ENCODE results near the gene ASB15.

DNA sequence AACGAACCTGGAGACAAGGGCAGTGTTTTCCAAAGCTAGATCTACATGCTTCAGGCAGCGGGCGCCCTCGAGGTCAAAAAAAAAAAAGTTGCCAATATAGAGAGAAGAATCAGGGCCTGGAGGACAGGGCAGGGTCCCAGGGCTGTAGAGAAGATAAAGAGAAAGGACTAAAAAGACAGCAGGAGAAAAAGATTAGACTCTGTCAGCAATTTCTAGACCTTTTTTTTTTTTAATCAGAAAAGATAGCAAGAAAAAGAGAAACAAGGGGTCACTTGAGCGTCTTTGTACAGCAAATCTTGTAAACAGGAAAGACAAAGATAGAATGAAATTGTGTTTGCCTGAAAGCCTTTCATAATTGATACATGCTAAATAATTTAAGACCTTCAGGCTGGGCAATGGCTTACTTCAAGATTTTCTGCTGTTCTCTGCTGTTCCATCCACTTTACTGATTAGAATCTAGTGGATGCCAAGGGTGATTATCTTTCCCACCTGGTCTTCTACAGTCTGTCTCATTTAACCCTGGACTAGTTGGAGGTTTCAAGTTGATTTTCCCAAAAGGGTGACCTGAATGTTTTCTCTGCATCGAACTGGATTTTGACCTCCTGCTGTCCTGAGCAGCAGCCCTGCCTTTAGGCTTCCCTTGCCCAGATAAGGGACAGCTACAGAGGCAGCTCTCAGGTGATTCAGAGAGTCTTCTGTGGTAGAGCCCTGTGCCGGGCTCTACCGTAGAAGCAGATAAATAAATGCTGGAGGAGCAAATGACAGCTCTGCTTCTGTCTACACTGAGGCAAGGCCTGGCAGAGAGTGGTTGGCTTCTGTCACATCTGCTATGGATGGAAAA lies 59.1 kb downstream of the ASB15 start:
- TF ChIP-seq NFRKB (IDR thresholded peaks at IDR 0.05) (no peak), BHLHE40 (IDR thresholded peaks at IDR 0.05; ENCODE audit: borderline replicate concordance) (no peak), ELF4 (IDR thresholded peaks at IDR 0.05) (no peak), L3MBTL2 (conservative IDR thresholded peaks at IDR 0.05) (no peak), FOXM1 (IDR thresholded peaks at IDR 0.05; ENCODE audit: borderline replicate concordance) (no peak), FOXA1 (IDR thresholded peaks at IDR 0.05) (no peak), HDGF (IDR thresholded peaks at IDR 0.05; ENCODE audit: borderline replicate concordance) (no peak), ZNF384 (IDR thresholded peaks at IDR 0.05) (no peak), SP1 (IDR thresholded peaks at IDR 0.05) (no peak), FOXK2 (IDR thresholded peaks at IDR 0.05) (no peak)
- TF ChIP-seq, protein P1, sequence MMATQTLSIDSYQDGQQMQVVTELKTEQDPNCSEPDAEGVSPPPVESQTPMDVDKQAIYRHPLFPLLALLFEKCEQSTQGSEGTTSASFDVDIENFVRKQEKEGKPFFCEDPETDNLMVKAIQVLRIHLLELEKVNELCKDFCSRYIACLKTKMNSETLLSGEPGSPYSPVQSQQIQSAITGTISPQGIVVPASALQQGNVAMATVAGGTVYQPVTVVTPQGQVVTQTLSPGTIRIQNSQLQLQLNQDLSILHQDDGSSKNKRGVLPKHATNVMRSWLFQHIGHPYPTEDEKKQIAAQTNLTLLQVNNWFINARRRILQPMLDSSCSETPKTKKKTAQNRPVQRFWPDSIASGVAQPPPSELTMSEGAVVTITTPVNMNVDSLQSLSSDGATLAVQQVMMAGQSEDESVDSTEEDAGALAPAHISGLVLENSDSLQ (IDR thresholded peaks at IDR 0.05): no peak

Data from HEK293T (cell line).